UCSD-AML1 (cell line): ENCODE measurements around the gene HMGB2.

Experiments used
- DNase-seq: peaks from one replicate; lab custom pipeline; 2025; ENCODE audit not compliant: unreplicated experiment; lab: John Stamatoyannopoulos, UW

Gene HMGB2

DNA sequence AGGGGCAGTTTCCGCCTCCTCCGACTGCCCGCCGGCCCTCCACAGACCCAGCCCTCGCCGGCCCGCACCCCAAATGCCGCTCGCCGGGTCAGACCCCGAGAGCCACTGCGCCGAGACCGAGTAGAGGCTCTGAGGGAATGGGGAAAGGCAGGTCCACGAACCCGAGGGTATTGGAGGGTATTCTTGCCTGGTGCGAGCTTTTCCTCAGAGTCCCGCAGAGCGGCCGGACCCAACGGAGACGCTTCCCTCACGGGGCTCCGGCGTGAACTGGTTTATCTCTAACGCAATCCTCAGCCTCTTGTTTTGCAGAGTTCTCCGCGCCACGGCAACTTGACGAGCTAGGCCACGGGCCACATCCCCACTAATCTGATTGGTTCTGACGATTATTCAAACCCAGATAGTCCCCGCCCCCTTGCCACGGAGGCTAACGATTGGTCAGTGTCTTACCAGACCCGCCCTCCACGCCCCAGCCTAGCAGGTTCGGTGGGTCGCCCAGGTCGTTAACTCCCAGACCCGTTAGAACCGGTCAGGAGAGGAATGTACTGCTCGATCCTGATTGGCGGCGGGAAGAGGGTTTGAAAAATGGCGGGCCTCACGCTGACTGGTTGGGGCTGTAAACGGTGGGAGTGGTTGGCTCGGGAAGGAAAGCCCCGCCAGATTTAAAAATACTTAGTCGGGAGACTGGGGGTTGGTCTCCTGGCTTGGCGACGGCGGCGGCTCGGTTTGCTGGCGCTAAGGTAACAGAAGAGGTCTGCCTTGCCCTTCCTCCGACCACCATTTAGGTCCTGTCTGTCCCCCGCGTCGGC is at the start of gene HMGB2:
HMGB2 (minus strand) TSS at position 274 of the 806 bp plus-strand sequence. CDS start 709 bp downstream, outside the sequence.
- peak; percentile 99 for DNase-seq

DNA sequence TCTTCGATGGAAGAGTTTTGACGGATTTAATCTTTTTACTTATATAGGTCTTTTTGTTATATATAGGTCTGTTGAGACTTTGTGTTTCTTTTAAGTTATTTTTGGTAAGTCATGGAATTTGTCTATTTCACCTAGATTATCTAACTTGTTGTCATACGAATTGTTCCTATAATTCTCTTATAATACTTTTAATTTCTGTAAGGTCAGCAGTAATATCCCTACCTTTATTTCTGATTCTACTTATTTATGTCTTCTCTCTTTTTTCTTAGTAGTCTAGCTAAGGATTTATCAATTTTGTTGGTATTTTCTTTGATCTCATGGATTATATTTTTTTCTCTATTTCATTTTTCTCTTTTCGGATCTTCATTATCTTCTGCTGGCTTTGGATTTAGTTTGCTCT is 48.2 kb upstream of the HMGB2 start:
- DNase-seq = no peak

DNA sequence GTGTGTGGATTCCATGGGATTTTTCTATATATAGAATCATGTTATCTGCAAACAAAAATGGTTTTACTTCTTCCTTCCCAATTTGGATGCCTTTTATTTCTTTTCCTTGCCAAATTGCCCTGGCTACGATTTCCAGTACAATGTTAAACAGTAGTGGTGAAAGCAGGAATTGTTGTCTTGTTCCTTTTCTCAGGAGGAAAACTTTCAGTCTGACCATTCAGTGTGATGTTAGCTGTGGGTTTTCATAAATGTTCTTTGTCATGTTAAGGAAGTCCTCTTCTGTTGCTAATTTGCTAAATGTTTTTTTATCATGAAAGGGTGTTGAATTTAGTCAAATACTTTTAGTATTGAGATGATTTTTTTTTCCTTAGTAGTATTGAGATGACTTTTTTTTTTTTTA is 47.5 kb upstream of the HMGB2 start:
- DNase-seq = no peak

DNA sequence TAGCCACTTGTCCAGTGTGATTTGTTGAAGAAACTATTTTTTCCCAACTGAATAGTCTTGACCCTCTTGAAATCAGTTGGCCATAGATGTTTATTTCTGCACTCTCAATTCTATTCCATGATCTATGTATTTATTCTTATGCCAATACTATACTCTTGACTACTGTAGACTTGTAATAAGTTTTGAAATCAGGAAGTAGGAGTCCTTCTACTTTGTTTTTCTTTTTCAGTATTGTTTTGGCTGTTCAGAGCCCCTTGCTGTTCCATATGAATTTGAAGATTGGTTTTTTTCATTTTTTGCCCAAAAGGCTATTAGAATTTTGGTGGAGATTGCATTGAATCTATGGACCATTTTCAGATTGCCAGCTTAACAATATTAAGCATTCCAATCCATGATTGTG is 46.8 kb upstream of the HMGB2 start:
- DNase-seq = no peak

DNA sequence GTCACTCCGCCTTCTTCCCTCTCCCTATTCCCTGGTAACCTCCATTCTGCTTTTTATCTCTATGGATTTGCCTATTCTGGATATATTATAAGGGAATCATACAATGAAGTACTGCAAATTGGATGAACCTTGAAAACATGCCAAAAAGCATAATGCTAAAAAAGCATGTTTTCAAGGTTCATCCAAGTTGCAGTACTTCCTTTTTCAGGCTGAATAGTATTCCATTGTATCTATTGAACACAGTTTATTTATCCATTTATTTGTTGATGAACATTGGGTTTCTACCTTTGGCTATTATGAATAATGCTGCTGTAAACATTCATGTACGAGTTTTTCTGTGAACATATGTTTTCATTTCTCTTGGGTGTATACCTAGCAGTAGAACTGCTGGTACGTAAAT is 45.8 kb upstream of the HMGB2 start:
- DNase-seq = no peak

DNA sequence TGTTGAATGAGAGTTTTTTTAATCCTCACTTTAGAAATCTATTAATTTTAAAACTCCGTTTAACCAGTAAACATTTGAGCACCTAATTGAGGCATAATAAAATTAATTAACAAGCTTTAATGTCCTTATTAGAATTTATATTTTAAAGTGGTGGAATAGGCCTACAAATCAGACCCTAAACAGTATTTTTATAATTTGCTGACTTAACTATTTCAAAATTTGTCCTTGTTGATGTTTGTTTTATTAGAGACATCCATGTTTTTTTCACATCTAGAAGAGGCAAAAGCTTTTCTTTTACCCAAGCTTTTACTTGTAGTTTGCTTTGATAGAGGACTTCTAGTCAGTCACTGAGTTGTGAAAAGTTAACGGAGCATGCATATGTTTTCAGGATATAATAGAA is 40.4 kb upstream of the HMGB2 start:
- no peak for DNase-seq

DNA sequence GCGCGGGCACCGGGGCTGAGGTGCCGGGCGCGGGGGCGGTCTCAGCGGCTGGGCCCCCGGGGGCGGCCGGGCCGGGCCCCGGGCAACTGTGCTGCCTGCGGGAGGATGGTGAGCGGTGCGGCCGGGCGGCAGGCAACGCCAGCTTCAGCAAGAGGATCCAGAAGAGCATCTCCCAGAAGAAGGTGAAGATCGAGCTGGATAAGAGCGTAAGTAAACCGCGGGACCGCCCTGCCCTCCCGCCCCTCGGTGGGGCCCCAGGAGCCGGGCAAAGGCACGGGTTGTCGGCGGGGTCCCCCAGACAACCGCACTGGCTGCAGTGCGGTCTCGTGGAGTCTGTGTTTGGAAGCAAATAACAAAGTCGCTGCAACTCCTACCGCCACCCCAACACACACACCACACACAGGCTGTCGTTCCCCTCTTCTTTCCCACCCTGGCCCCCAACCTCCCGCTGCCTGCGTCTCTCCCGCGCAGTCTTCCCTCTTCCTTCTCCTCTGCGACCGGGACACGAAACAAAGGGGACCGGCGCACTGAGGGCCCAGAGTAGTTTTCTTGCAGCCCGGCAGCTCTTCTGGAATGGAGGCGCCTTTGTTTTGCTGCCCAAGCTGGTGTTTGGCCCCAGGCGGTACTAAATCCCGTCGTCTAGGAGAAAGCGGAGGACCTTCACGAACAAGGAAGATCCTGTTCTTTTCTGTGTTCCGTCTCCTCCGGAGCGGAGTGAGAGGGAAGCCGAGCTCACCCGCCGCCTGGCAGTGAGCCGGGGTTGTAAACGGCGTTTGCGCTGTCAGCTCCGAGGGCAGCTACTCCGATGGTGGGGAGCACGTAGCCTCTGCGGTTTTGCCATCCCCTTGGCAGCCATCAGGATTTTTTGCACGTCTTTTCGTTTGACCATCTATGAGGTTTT is 37.4 kb upstream of the HMGB2 start:
- DNase-seq = peak; percentile 67

DNA sequence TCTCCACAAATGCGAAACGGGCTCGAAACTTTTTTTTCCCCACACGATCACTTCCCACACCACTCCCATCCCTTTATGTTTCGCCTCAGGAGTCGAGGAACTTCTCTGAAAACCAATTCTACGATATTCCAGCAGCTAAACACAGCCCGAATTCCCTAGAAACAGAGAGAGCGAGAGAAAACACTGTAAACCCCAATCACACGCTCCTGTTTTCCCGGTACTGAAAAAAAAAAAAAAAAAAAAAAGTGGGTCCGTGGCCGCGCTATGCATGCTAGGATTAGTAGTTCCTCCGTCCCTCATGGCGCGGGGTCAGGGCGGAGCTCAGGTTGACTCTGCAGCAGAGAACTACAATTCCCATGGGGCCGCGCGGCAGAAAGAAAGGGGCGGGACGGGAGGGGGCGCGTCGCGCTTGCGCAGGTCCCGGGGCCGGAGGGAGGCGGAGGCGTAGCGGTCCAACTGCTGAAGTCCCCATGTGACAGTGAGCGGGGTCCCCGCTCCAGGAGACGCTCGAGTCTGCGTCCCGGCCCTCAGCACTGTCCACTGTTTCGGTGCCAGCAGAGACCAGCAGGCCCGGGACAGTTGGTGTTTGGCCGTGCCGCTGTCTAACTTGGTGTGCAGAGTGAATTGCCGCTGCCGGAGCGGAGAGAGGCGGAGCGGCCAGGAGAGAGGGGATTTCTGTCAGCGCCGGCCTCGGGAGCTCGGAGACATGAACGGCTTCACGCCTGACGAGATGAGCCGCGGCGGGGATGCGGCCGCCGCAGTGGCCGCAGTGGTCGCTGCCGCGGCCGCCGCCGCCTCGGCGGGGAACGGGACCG is 36.5 kb upstream of the HMGB2 start, which contains the start of gene SAP30:
SAP30 (plus strand) TSS at position 478 of the 815 bp plus-strand sequence; CDS start at position 707, 229 bp downstream.
- DNase-seq = peak; percentile 98

DNA sequence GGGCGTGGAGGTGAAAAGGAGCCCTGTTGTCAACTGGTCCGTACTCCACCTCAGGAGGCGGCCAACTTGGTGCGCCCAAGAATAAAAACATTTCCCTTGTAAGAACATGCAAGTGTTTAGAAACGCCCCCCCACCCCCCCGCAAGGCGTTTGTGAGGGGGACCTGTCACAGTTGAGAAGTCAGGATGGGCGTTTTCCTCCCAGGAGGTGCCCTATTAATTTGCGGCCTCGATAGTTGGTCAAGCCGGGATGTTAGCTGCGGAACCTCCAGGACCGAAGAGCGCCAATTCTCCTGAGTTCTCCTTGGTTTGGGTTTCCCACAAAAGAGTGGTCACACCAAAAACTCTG is 35.9 kb upstream of the HMGB2 start:
- peak; percentile 67 for DNase-seq

DNA sequence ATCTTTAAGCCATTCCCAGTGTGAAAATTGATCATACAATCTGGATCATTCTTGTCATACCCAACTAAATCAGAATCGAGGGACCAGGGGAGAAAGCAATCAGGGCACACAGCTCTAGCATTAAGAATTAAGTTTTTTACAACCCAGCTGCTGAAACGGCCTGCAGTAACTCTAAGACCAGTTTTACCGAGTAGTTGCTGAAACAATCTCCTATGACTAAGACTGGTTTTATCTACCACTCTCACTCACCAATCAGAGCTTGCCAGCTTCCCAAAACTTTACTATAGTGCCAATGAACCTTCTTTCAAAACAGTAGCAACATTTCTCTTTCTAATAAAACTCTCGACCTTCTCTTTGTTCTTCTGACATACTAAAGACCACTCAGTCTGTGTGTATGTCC is 33.8 kb upstream of the HMGB2 start:
- DNase-seq = no peak

DNA sequence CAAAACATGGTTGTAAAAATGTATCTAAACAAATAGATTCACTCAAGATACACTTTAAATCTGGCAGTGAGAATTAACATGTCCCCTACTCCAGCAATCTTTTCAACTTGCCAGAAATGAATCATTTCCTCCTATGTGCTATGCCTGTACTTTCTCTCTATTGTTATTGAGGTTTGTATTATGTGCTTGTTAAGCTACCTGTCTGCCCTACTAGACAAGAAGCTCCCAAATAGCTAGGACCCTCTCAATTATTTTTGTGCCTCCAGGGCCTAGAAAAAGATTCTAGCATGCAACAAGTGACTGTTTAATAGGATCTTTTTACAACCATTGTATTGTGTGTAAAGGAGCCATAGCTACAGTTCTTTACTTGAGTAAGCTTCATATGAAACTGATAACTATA is 33.1 kb upstream of the HMGB2 start:
- no peak for DNase-seq

DNA sequence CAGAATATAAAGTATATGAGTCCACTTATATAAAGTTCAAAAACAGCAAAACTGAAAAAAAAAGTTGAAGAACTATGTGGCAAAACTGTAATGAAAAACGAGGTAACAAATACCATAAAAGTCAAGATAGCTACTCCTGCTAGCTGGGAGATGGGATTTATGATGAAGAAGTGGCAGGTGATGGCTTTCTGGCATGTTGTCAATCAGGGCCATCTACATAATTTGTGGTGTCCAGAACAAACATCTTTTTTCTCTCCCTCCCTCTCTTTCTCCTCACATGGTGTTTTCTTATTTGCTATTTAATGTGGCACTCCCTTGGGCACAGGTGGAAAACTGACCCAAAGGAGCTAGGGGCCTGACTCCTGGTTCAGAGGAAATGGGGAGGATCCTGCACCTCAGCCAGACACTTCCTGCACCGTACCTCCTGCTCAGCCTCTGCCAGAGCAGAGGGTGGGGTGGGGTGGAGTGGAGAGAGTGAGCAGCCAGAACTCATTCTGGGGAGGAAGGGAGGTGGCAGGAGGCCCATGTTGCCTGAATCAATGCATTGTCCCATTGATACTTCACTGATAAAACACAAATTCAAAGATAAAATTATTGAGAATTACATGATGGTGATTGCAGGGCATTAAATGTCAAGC is 31.3 kb upstream of the HMGB2 start:
- DNase-seq = peak; percentile 44

DNA sequence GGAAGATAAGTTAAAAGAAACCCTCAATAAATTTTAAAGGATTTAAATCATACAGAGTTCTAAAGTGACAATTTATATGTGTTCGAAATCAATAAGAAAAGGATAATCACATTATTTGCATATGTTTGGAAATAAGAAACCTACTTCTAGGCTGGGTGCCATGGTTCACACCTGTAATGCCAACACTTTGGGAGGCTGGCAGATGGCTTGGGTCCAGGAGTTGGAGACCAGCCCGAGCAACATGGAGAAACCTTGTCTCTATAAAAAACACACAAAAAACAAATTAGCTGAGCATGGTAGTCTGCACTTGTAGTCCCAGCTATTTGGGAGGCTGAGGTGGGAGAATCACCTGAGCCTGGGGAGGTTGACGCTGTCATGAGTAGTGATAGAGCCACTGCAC is 28.5 kb upstream of the HMGB2 start:
- DNase-seq = no peak

DNA sequence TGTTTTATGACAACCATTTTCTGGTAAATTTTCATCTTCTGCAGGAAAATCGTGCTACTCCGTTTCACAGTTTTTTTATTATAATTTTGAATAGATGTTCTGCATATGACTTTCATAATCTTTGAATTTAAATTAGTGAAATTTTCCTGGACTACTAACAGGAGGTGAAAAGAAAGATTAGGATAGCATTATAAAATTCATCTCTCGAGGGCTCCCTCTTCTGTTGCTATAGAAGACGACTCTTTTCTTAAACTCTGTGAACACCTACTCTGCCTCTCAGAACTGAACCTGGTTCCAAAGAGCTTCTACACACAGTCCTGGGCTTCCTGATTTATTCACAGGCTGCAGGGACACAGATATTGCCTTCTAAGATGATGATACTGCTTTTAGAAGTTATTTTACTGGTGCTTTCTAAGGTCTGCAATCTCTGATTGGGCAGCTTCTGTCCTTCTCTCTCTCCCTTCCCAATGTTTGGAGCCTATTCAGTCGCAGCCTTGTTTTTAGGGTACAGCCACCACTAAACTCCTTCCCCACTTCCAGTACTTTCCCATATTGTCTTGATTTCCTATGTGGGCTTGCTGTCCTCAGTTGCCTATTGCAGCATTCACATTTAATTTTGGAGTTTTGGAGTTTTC is 26.5 kb upstream of the HMGB2 start:
- DNase-seq = no peak

DNA sequence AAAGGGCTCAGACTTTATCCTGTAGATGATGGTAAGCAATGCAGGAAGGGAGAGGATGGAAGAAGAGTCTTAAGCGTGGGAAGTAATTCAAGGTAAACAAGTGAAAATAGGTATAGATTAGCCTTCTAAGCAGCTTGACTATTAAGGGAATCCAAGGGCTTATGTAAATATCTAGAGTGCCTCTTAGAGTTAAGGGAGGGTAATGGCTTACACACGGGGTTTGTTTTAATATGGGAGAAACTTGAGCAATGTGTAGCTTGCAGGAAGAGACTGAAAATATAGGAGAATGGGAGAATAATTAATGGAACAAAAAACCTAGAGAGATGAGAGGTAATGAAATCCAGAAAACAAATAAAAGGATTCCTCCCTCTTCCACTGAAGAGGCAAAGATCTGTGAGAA is 23.8 kb upstream of the HMGB2 start:
- DNase-seq = no peak

DNA sequence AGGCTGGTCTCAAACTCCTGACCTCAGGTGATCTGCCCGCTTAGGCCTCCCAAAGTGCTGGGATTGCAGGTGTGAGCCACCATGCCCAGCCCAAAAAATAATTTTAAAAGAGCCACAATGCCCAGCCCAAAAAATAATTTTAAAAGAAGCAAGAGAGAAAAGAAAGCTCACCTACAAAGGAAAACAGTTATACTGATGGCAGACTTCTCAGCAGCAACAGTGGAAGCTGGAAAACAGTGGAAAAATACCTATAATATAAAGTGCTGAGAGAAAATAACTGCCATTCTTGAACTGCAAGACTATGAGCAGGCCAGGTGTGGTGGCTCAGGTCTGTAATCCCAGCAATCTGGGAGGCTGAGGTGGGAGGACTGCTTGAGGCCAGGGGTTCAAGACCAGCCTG is 13.3 kb upstream of the HMGB2 start:
- no peak for DNase-seq

DNA sequence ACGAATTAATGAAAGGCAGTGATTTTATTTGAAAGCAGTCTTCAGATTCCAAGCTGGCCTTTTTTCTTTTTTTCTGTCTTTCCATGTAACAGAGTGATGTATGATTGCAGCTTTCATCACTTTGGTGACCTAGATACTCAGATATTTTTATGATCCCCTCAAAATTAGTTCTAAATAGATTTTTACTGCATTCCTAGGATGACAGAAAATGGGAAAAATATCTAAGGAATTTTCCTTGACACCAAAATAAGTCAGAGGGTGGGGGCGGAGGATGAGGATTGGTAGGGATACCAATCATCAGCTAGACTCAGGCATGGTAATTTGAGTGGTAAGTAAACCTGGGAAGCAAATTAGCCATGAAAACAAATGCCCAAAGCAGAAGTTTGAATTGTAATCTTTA is 11.9 kb upstream of the HMGB2 start:
- no peak for DNase-seq

DNA sequence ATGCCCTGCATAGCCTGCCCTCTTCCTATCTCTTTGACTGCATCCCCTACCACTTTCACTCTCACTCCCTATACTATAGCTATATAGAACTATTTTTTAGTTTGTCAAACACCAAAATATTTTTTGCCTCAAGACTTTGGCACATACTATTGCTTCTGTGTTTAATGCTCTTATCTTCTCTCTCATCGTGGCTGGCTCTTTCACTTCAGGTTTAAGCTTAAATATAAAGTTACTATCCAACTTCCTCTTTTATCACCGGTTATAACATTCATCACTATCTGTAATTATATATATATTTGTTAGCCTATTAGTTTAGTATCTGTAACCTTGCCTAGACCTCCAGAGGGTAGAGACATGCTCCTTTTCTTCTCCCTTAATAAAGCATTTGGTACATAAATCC is 11.5 kb upstream of the HMGB2 start:
- no peak for DNase-seq

DNA sequence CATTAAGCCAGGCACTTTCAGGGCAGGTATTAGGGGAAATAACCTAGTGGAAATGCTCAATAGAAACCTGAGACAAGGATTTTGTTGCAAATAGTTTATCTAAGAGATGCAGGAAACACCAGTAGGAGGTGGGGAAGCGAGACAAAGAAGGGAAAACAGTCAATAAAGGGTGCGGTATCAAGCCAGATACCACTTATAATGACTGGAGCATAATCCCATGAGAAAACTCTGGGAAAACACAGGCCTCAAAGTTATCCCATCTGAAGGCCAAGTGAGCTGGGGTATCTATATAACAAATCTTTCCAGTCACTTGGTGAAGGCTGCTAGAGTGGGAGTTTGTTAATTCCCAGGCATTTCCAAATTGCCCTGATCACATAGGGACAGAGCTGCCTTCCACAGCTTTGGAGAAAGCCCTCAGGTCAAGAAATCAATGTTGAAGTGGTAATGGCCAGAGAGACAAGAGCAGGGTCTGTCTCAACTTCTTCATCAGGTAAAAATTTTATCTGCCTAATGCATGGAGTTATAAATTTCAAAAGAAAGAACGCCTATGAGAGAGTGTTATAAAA is 9.8 kb upstream of the HMGB2 start:
- DNase-seq = no peak

DNA sequence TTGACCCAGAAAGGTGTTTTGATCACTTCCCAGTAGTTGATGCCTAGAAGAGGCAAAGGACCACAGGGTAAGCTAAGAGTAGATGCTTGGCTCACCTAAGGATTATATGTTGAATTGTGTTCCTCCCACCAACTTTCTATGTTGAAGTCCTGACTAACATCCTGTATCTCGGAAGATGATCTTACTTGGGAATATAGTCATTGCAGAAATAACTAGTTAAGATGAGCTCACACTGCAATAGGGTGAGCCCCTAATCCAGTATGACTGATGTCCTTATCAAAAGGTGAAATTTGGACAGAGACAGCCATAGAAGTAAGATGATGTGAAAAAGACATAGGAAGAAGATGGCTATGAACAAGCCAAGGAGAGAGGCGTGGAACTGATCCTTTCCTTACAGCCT is 3.3 kb upstream of the HMGB2 start:
- DNase-seq = no peak
